HUES48 (cell line): Measurements from ENCODE around the gene PACRG.

Source experiments
- H3K27ac ChIP-seq: one replicate; pipeline ENCODE4 v1.7.0; 2013; ENCODE audit warnings: low read depth, low read length, inconsistent platforms
- H3K27me3 ChIP-seq: 2 replicates; pipeline ENCODE4 v1.6.1; 2013; ENCODE audit warnings: mild to moderate bottlenecking, low read length; ENCODE audit not compliant: control insufficient read depth, insufficient read depth
- H3K36me3 ChIP-seq: 2 replicates; pipeline ENCODE4 v1.6.1; 2013; ENCODE audit warnings: low read length; ENCODE audit not compliant: control insufficient read depth, insufficient read depth
- H3K4me1 ChIP-seq: 2 replicates; pipeline ENCODE4 v1.6.1; 2013; ENCODE audit warnings: mild to moderate bottlenecking, low read length; ENCODE audit not compliant: control insufficient read depth, insufficient read depth
- H3K4me3 ChIP-seq: 2 replicates; pipeline ENCODE4 v1.5.1; 2013; ENCODE audit warnings: mild to moderate bottlenecking, low read depth, low read length
- H3K9ac ChIP-seq: 2 replicates; pipeline ENCODE4 v1.6.1; 2013; ENCODE audit warnings: mild to moderate bottlenecking, low read depth, low read length, moderate library complexity
- H3K9me3 ChIP-seq: 2 replicates; pipeline ENCODE4 v1.6.1; 2013; ENCODE audit warnings: low read length; ENCODE audit not compliant: control insufficient read depth, insufficient read depth

PACRG gene

DNA sequence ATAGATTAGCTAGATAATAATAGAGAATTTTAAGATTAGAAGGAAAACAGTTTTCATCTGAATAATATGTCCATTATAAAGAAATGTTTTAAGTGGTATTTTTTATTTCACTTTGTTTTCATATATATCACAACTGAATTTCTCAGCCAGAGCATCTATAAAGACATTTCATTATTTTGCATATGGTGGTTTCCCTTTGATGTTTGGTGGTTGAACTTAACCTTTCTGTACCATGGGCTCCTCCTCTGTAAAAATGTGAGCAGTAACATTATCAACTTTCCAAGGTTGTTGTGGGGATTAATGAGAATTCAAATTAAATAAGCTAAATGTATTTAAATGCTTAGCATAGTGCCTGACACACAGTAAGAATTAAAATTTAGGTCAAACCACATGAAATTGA, 567.0 kb downstream of the PACRG start:
- Histone ChIP-seq H3K9me3 (no peaks in the 10 kb centered on the region), H3K27ac (no peak overlapping the region), H3K4me1 (no peaks in the 10 kb centered on the region), H3K4me3 (no peak overlapping the region), H3K36me3 (no peaks in the 10 kb centered on the region), H3K27me3 (no peaks in the 10 kb centered on the region), H3K9ac (no peak overlapping the region)

DNA sequence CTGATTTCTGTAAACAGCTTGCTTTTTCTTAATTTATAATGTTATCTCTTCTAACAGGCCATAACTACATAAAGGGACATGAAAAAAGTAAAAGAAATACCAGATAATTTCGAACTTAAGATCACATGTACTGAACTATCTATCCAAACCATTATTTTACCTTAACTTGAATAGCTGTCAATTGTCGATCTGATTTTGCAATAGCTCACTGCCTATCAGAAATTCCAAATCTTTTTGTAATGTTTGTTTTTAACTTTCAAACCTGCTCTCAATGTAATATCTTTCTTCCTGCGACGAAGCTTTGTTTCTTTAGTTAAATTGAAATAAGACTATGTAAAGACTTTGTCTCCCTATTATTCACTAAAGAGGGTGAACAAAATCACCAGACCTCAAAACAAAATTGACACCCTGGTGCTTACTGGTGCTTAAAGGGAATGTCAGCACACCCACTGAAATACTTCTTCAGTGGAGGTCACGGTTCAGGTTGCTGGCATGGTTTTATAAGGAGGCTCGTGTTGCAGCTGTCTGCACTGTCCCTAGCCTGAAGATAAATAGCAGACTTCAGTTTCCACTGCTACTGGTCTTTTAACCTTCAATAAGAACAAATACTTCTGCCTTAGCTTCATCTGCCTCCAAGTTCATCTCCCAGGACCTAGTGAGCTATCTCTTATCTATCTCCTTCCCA, 569.2 kb downstream of the PACRG start:
- Histone ChIP-seq H3K27me3 (no peaks in the 10 kb centered on the region), H3K36me3 (no peaks in the 10 kb centered on the region), H3K4me3 (no peak overlapping the region), H3K27ac (no peak overlapping the region), H3K9me3 (no peaks in the 10 kb centered on the region), H3K4me1 (no peaks in the 10 kb centered on the region), H3K9ac (no peak overlapping the region)

DNA sequence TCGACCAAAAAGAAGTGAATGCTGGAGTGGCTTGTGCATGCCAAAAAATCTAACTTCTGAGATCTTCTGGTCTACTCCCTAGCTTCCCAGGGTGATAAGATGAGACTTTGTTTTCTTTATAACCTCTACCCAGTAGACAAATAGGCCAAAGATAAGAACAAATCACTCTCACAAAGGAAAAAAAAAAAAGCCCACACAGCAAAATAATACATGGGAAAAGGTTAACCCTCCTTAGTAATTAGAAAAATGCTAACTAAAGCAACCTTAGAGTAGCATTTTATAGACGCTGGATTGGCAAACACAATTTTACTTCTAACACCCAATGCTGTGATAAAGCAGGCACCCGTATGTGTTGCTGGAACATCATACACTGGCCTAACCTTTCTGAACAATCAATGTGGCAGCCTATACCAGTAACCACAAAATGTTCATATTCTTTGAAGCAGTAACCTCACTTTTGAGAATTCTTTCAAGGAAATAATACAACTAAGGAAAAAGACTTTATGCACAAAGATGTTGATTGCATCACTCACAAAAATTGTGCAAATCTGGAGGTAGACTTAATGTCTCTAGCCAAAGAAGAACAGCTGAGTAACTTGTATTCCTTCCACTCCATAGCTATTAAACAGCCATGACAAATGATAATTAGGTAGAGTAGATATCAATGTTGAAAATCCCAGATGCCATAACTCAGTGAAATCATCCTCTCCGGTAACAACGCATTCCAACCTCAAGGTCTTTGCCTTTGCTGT, 570.5 kb downstream of the PACRG start:
- Histone ChIP-seq H3K4me3 (no peak overlapping the region), H3K36me3 (no peaks in the 10 kb centered on the region), H3K4me1 (no peaks in the 10 kb centered on the region), H3K9ac (no peak overlapping the region), H3K27ac (no peak overlapping the region), H3K9me3 (no peaks in the 10 kb centered on the region), H3K27me3 (no peaks in the 10 kb centered on the region)

DNA sequence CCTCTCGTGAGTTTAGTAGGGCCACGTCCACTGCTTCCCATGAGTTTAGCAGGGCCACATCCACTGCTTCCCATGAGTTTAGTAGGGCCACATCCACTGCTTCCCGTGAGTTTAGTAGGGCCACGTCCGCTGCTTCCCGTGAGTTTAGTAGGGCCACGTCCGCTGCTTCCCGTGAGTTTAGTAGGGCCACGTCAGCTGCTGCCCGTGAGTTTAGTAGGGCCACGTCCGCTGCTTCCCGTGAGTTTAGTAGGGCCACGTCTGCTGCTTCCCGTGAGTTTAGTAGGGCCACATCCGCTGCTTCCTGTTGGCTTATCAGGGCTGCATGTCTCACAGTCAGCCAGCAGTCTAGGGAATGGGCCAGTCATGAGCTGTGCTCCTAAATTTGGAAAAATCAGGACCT, 573.1 kb downstream of the PACRG start:
- Histone ChIP-seq H3K4me3 (no peak overlapping the region), H3K9ac (no peak overlapping the region), H3K27ac (no peak overlapping the region), H3K36me3 (no peaks in the 10 kb centered on the region), H3K9me3 (no peaks in the 10 kb centered on the region), H3K27me3 (no peaks in the 10 kb centered on the region), H3K4me1 (no peaks in the 10 kb centered on the region)

DNA sequence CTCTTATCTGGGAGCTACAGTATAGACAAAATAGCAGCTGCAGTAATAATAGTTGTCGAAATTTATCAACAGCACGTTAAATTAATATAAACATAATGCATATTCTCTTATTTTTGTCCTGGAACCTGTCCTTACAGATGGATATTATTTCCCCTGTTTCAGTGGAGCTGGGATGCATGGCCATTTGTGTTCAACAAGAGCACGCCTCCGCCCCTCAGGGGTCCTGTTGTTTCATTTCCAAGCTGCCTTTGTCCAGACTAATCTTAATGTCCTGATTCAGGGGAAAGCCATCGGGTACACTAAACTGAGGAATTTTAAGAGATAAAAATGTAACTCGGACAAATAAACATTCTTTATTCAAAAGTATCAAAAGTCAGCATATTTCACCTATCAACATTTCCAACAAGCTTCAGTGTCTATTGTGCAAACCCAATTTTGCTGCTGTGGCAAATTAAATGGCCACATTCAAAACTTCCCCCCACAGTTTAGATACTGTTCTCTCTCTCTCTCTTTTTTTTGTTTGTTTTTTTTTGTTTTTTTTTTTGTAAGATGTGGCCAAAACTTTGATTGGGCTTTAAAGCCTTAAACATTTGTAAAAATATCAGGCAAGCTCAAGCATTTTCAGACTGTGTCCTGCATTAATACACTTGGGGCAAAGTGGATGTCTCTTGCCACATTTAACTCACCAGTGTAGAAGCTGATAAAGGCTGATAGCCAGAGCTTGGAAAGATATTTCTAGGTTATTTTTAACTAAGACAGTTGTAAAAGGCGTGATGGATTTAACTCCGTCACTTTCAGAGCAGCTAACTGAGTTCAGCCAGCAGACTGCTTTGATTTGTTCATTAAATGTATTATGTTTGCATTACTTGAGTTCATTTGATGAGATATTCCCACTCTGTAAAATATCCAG, 574.2 kb downstream of the PACRG start:
- H3K27me3 ChIP-seq = no peaks in the 10 kb centered on the region
- no peaks in the 10 kb centered on the region for H3K36me3 ChIP-seq
- no peak overlapping the region for H3K27ac ChIP-seq
- H3K9me3 ChIP-seq = no peaks in the 10 kb centered on the region
- no peak overlapping the region for H3K9ac ChIP-seq
- H3K4me1 ChIP-seq = no peaks in the 10 kb centered on the region
- H3K4me3 ChIP-seq = no peak overlapping the region

DNA sequence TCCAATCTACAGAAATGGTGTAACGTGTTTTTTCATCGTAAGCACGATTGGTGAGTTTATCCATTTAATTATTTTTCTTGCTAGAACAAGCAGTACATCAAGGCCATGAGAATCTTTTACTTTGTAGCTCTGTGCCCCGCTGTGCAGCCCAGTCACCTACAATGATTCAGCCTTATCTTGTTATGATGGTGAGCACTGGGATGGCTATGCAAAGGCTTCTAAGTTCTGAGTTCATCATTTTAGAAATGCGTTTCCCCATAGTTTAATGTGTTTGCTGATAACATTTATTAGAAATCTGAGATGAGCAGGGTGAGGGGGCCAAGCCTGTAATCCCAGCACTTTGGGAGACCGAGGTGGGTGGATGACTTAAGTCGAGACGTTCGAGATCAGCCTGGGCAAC, 575.0 kb downstream of the PACRG start:
- Histone ChIP-seq H3K9me3 (no peaks in the 10 kb centered on the region), H3K4me1 (no peaks in the 10 kb centered on the region), H3K27ac (no peak overlapping the region), H3K4me3 (no peak overlapping the region), H3K36me3 (no peaks in the 10 kb centered on the region), H3K9ac (no peak overlapping the region), H3K27me3 (no peaks in the 10 kb centered on the region)

DNA sequence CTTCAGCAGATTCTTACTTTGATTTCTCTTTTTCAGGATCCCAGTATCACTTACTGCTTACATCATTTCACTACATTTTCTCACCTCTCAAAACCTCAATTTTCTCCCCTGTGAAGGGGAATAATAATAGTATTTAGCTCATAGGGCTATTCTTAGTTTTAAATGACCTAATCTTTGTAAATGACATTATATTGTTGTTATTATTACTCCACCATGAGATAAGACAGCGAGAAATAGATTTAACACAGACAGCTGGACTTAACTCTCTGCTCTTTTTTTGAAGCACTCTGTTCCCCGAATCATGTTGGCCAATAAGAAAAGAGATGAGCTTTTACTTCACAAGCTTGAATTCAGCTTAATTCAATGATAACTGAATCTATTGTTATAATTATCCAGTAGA, 578.2 kb downstream of the PACRG start:
- Histone ChIP-seq H3K9me3 (no peaks in the 10 kb centered on the region), H3K27ac (no peak overlapping the region), H3K9ac (no peak overlapping the region), H3K4me3 (no peak overlapping the region), H3K27me3 (no peaks in the 10 kb centered on the region), H3K4me1 (no peaks in the 10 kb centered on the region), H3K36me3 (no peaks in the 10 kb centered on the region)

DNA sequence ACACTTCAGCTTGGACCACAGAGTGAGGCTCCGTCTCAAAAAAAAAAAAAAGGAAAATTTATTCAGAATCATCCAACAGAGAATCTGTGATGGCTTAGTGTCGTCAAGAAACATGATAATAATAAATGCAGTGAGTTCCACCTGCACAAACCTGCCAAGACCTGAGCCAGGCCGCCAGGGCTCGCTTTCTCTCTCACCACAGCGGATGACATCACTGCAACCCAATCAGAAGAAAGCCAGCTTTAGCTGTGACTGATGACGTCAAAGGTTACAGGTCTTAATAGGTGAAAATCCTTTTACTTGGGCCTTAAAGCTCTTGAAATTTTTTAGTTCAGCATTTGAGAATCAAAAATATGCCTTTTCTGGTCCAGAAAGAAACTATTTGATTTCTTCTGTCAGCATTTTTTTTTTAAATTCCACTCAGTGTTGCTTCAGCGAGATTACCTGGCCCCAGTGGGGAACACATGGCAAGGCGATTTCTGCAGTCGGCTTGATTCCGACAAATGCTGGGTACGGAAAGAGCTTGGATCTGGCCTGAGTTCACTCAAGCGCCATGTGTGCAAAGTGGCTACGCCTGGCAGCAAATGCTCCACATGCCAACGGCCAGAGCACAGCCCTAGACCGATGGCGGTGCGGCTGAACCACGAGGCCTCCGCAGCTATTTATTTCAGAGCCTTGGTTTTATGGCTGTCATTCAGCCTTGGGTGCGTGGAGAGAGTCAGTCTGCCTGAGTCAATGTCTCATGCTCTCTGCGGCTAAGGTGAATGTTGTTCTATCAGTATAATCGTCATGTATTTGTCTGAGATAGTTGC, 581.1 kb downstream of the PACRG start:
- H3K4me1 ChIP-seq = no peaks in the 10 kb centered on the region
- no peaks in the 10 kb centered on the region for H3K9me3 ChIP-seq
- no peaks in the 10 kb centered on the region for H3K27me3 ChIP-seq
- no peaks in the 10 kb centered on the region for H3K36me3 ChIP-seq
- no peak overlapping the region for H3K27ac ChIP-seq
- H3K9ac ChIP-seq = no peak overlapping the region
- no peak overlapping the region for H3K4me3 ChIP-seq

DNA sequence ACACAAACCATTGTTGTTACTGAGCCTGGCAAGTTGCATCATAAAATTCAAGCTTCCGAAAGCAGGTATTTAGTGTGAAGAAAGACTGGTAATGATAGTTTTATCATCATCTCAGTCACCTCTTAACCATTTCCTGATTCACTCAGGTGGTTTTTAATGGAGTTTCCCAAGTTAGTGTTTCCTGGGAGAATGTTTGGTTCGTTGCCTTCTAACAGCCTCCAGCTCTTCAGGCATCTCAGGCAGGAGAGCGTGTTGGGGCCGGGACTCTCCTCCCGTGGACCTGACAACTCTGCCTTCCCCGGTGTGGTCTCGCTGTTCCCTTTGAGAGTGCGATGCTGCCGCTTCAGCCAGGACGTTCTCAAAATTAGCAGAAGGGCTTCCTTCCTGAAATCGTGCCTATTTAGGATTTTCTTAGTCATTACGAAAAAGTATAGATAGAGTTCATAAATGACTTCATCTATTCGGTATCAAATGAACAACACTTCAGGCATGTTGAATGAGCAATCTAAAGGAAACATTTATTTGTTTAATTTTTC, 581.8 kb downstream of the PACRG start:
- Histone ChIP-seq H3K4me1 (no peaks in the 10 kb centered on the region), H3K27me3 (no peaks in the 10 kb centered on the region), H3K27ac (no peak overlapping the region), H3K36me3 (no peaks in the 10 kb centered on the region), H3K9me3 (no peaks in the 10 kb centered on the region), H3K4me3 (no peak overlapping the region), H3K9ac (no peak overlapping the region)
